GM21423 (cell line): ENCODE results near the gene PITX2.

Source experiments
- ATAC-seq: cut with Tn5 transposase; IDR thresholded peaks from one replicate; pipeline ENCODE4 v1.9.1; 2021; ENCODE audit warnings: mild to moderate bottlenecking, moderate library complexity; ENCODE audit not compliant: unreplicated experiment

Gene PITX2

GRCh38 chr4:110636680-110637407 is 14.0 kb upstream of the PITX2 start:
- ATAC-seq = no peak

- no peak for ATAC-seq
Observed at GRCh38 chr4:110636171-110636679, 13.3 kb upstream of the PITX2 start.

DNA sequence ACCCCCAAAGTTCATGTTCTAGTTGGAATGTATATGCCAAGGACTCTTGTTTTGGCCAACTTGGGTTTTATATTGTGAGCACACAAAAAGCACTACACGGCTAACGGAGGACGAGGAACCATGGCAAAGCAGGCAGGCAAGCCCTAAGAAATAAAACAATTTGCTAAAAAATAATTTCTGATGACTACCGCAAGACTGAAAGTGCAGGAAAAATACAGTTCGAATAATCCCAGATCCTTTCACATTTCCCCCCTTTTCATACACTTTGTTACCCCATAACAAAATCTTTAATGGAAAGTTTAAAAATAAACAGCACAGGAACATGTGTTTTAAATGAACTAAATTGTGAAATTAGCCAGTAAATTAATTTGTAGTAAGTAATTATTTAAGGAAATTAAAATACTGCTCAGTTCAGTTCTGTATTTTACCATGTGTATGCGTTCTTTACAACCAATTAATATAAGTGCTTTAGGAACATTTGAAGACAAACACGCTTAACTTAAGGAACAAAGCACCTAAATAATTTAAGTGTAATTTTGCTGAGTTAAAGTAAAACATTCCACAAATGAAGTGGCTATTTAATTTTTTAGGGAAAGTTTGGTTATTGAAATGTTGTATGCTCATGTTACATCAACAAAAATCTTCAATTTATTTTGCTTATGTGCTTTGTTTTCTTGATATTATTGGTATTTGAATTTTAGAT is 12.4 kb upstream of the PITX2 start:
- no peak for ATAC-seq

DNA sequence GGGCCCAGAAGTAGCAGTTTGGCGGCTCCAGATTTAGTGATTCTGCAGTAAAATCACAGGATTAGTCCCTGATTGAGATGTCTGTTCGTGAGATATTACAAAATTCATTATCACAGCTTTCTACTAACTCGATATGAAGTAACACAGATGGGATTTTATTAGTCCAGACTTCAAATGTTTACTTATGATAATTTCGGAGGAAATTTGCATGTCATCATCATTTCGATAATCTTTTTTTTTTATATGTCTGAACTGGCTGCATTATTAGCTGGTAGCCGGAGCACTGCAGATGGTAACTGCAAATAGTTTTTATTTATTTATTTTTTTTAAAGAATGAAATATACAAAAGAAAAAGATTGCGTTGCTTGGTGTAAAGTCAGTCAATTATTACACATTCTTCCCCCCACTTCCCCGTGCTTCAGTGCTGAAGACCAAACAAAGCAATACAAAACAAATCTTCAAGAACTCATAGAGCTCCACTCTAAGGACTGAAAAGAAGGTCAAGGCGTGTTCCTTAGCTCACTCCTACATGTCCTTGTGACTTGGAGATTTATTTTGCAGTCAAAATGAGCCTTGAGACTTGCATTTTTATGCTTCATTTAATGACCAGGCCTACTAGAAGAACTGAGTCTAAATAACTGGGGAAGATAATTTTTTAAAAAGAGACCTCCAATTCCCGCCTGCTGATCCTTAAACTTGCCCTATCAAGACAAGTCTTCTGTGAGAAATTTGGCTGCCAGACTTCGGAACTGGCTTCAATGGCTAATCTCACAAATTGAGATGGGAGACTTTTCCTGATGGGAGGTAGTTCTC is 11.7 kb upstream of the PITX2 start:
- no peak for ATAC-seq

- no peak for ATAC-seq
Observed at GRCh38 chr4:110633358-110634341, 10.8 kb upstream of the PITX2 start.

GRCh38 chr4:110632506-110633357 is 9.9 kb upstream of the PITX2 start:
- no peak for ATAC-seq

- peak; percentile 98 for ATAC-seq
Observed at GRCh38 chr4:110631584-110632505, 9.0 kb upstream of the PITX2 start.

- no peak for ATAC-seq
Observed at GRCh38 chr4:110630688-110631402, 8.0 kb upstream of the PITX2 start.

- no peak for ATAC-seq
Observed at GRCh38 chr4:110629780-110630687, 7.2 kb upstream of the PITX2 start.

GRCh38 chr4:110629214-110629754 is 6.4 kb upstream of the PITX2 start:
- no peak for ATAC-seq

GRCh38 chr4:110628663-110629213 is 5.9 kb upstream of the PITX2 start:
- ATAC-seq = no peak

- no peak for ATAC-seq
Observed at GRCh38 chr4:110627977-110628662, 5.2 kb upstream of the PITX2 start.

DNA sequence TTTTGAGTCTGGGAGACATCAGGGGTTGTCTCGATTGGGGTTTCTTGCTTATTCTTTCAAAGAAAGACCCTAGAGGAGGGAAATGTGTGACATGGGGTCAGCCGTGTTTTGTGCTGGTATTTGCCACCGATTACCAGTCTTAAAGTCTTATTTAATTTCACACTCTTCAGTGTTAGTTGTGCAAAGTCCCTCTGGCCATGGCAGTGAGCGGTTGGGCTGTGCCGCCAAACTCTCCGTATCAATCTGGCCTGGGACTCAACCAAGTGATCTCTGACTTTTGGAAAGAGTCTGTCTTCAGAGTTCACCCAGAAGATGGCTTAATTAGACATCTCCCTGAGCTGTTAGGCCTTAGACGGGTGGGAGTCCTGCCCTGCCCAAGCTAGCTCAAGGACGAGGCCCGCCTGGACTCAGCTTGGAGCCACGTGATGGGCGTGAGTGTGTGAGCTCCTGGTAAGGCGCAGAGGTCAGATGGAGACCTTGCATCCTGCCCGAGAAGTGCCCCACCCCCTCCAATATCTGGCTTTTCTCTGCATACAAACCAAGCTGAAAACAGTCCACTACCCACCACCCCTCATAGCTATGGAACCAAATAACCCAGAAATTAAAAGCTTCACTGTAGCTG is 3.8 kb upstream of the PITX2 start:
- ATAC-seq = no peak

DNA sequence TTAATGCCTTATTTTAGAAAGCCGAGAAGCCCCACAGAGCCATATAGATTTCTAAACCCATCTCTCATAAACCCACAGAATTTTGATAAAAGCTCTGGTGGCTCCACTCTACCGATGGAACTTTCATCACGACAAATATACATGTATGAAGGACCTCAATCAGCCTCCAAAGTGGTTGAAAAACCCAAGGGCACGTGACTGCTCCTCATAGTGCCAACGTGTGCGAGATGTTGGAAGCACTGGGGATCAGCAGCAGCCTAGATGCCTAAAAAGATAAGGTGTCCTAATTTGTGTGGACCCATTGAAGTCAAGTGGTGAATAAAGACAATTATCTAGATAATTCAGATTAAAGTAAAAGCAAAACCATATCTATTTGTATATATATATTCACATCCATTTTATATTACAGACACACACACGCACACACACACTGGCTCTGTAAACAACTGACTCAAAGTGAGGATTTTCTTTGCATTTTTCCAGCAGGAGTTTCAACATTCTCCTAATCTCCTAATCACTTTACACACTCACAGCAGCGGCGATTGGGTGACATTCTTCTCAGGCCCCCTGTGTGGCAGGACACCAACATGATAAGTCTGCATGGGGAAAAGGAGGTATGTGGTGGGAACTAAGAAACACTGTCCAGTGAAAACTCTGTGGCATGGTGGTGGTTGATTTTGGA is 2.8 kb upstream of the PITX2 start:
- ATAC-seq = no peak
